Duodenal mucosa (tissue), 2 donors: Measurements from ENCODE around the gene SPATA6.
"Not testable (repeated sequence)": the region's sequence is repeated elsewhere in the genome, so short reads cannot be mapped to it uniquely, and the experiment has no call there.

Experiments
- H3K27ac ChIP-seq: one replicate; pipeline ENCODE4 v1.7.0; 2013; ENCODE audit warnings: low read depth, low read length
- H3K27me3 ChIP-seq, 2 donors: one replicate each; pipeline ENCODE4 v1.7.0; 2013; ENCODE audit warnings: low read length in 2 of 2, control low read depth in 1 of 2; ENCODE audit not compliant: insufficient read depth in 2 of 2, control insufficient read depth in 1 of 2
- H3K36me3 ChIP-seq, 2 donors: one replicate each; pipeline ENCODE4 v1.7.0; 2013; ENCODE audit warnings: low read length in 2 of 2, control low read depth in 1 of 2; ENCODE audit not compliant: insufficient read depth in 2 of 2, control insufficient read depth in 1 of 2
- H3K4me1 ChIP-seq, 2 donors: one replicate each; pipeline ENCODE4 v1.7.0; 2013; ENCODE audit warnings: low read length in 2 of 2, control low read depth in 1 of 2; ENCODE audit not compliant: insufficient read depth in 2 of 2, control insufficient read depth in 1 of 2
- H3K4me3 ChIP-seq, 2 donors: one replicate each; pipeline ENCODE4 v1.7.0; 2013; ENCODE audit warnings: low read length in 2 of 2, low read depth in 1 of 2
- H3K9ac ChIP-seq, 2 donors: one replicate each; pipeline ENCODE4 v1.7.0; 2013; ENCODE audit warnings: low read length in 2 of 2, low read depth in 1 of 2
- H3K9me3 ChIP-seq, 2 donors: one replicate each; pipeline ENCODE4 v1.7.0; 2013; ENCODE audit warnings: low read length in 2 of 2, control low read depth in 1 of 2; ENCODE audit not compliant: control insufficient read depth in 1 of 2

Gene SPATA6

DNA sequence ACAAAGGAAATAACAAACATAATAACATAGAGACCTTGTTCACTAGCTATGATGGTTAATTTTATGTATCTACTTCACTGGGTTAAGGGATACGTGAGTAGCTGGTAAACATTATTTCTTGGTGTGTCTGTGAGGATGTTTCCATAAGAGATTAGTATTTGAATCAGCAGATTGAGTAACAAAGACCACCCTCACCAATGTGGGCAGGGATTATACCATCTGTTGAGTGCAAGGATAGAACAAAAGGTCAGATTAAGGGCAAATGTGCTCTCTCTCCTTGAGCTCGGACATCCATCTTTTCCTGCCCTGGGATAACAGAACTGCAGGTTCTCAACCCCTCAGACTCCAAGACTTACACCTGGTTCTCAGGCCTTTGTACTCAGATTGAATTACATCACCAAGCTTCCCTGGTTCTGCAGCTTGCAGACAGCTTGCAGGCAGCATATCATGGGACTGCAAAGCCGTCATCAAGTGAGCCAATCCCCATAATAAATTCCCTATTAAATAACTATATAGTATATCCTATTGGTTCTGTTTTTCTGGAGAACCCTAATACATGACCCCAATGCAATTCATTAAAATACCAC is 9.2 kb downstream of the SPATA6 start:
- H3K27ac ChIP-seq, result no peak overlapping the region
- H3K27me3 ChIP-seq, result no peaks in the 10 kb centered on the region
- H3K9ac ChIP-seq, result no peak overlapping the region
- no peaks in the 10 kb centered on the region for H3K4me1 ChIP-seq
- no peak overlapping the region for H3K4me3 ChIP-seq
- H3K9me3 ChIP-seq, result no peaks in the 10 kb centered on the region
- no peaks in the 10 kb centered on the region for H3K36me3 ChIP-seq

DNA sequence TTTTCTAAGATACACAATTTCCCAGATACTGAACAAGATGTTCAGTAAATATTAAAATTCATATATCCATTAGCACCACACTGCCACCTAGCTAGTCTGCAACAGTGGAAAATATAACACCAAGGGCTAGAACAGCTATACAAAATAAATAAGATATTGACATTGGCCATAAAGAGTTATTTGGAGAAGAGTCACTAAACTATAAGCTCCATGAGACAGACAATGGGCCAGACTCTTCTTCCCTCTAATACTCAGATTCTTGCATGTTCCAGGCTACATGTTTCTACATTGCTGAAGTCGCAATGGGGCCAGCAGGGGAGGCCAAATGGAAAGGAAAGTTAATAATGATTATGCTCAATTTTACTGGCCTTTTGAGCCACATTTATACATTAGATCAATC is 21.5 kb downstream of the SPATA6 start:
- Histone ChIP-seq H3K9ac (no peak overlapping the region), H3K27me3 (no peaks in the 10 kb centered on the region), H3K27ac (no peak overlapping the region), H3K36me3 (no peaks in the 10 kb centered on the region), H3K4me3 (no peak overlapping the region), H3K4me1 (no peaks in the 10 kb centered on the region), H3K9me3 (no peaks in the 10 kb centered on the region)

DNA sequence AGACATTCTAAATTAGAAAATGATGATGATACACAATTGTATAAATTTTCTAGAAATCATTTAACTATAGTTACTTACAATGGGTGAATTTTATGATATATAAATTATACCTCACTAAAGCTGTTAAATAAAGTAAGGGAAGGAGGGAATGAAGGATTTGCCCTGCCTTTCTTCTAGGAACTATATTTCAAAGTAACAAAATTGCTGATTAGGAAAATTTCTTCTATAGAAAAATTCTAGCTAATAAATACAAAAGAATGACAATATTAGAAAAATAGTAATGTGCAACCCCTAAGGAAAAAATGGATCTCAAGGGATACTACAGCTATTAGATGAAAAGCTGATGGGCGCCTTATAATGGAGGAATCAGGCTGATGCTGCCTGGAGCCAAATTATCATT is 23.1 kb downstream of the SPATA6 start:
- H3K4me1 ChIP-seq, result no peaks in the 10 kb centered on the region
- H3K4me3 ChIP-seq, result no peak overlapping the region
- no peaks in the 10 kb centered on the region for H3K27me3 ChIP-seq
- peaks cover 4 to 5% of the 10 kb centered on the region in 2 donors for H3K9me3 ChIP-seq
- H3K36me3 ChIP-seq, result peaks cover 0 to 3% of the 10 kb centered on the region in 2 donors
- no peak overlapping the region for H3K9ac ChIP-seq
- no peak overlapping the region for H3K27ac ChIP-seq

DNA sequence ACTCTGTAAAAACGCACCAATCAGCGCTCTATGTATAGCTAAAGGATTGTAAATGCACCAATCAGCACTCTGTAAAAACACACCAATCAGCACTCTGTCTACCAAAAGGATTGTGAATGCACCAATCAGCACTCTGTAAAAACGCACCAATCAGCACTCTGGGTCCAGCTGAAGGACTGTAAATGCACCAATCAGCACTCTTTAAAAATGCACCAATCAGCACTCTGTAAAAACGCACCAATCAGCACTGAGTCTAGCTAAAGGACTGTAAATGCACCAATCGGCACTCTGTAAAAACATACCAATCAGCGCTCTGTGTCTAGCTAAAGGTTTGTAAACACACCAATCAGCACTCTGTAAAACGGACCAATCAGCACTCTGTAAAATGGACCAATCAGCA is 27.8 kb downstream of the SPATA6 start:
- not testable (repeated sequence) for H3K27me3 ChIP-seq, H3K36me3 ChIP-seq, H3K4me3 ChIP-seq, H3K4me1 ChIP-seq, H3K9ac ChIP-seq, H3K27ac ChIP-seq
- H3K9me3 ChIP-seq, result peaks cover 7 to 10% of the 10 kb centered on the region in 2 donors

DNA sequence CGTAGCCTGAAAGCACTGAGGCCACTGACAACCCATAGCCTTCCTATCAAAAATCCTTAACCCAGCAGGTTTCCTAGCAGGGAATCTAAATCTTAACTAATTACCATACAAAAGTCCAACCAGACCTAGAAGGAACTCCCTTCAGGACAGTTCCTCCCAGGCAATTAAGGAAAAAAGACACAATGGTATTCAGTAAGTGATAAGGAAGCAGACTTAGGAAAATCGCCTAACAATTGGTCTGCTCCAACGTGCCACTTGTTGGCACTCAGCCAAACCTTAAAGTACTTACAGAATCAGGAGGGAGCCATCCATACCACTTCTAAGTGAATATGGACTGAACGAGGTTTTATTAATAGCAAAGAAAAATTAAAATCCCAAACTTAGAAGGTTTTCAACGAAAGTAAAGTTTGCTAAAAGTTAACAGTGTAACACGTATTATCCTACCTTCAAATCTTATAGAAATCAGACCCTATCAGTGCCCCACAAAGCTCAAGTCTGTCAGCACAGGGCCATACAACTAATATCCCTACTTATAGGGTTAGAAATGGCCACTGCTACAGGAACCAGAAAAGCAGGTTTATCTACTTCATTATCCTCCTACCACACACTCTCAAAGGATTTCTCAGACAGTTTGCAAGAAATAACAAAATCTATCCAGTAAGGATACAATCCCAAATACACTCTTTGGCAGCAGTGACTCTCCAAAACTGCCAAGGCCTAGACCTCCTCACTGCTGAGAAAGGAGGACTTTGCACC is 29.0 kb downstream of the SPATA6 start:
- Histone ChIP-seq H3K4me1 (no peaks in the 10 kb centered on the region), H3K4me3 (no peak overlapping the region), H3K27me3 (no peaks in the 10 kb centered on the region), H3K9me3 (peaks cover 7 to 10% of the 10 kb centered on the region in 2 donors), H3K36me3 (peaks cover 0 to 3% of the 10 kb centered on the region in 2 donors), H3K9ac (no peak overlapping the region), H3K27ac (no peak overlapping the region)

DNA sequence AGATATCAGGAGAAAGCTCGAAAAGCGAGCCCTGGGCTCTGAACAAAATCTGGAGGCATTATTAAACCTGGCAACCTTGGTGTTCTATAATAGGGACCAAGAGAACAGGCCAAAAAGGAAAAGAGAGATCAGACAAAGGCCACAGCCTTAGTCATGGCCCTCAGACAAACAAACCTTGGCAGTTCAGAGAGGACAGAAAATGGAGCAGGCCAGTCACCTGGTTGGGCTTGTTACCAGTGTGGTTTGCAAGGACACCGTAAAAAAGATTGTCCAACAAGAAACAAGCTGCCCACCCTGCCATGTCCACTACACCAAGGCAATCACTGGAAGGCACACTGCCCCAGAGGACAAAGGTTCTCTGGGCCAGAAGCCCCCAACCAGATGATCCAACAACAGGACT is 31.2 kb downstream of the SPATA6 start:
- not testable (repeated sequence) for H3K4me1 ChIP-seq, H3K27me3 ChIP-seq, H3K4me3 ChIP-seq, H3K36me3 ChIP-seq, H3K9ac ChIP-seq, H3K27ac ChIP-seq
- peaks cover 7 to 10% of the 10 kb centered on the region in 2 donors for H3K9me3 ChIP-seq

DNA sequence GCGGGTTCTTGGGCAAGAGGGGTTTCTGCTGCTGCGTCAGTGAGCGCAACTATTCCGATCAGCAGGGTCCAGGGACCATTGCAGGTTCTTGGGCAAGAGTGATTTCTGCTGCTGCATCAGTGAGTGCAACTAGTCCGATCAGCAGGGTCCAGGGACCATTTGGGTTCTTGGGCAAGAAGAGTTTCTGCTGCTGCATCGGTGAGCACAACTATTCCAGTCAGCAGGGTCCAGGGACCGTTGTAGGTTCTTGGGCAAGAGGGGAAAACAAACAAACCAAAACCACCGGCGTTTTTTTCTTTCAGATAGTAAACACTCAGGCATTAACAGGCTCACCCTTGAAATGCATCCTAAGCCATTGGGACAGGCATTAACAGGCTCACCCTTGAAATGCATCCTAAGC is 32.6 kb downstream of the SPATA6 start:
- no peak overlapping the region for H3K4me3 ChIP-seq
- no peak overlapping the region for H3K27ac ChIP-seq
- no peak overlapping the region for H3K9ac ChIP-seq
- H3K27me3 ChIP-seq, result no peaks in the 10 kb centered on the region
- H3K36me3 ChIP-seq, result peaks cover 0 to 3% of the 10 kb centered on the region in 2 donors
- H3K9me3 ChIP-seq, result peaks cover 6 to 16% of the 10 kb centered on the region in 2 donors
- H3K4me1 ChIP-seq, result no peaks in the 10 kb centered on the region

DNA sequence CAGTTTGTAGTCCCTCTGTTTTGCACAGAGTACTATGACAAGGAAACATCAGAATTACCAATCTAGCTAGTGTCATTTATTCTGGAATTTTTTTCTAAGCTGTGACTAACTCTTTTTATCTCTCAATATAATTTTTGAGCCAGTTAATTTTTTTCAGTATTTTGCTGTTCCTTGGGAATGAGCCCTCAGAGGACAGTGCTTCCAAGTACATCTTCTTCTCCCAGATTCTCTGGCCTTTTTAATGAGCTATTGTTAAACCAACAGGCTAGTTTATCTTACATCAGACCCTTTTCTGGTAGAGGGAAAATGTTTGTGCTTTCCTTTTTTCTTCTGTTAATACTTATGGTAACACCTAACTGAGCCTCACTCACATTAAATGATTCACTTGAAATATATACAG is 34.6 kb downstream of the SPATA6 start:
- not testable (repeated sequence) for H3K4me1 ChIP-seq, H3K4me3 ChIP-seq, H3K36me3 ChIP-seq, H3K27ac ChIP-seq, H3K9ac ChIP-seq, H3K27me3 ChIP-seq, H3K9me3 ChIP-seq

DNA sequence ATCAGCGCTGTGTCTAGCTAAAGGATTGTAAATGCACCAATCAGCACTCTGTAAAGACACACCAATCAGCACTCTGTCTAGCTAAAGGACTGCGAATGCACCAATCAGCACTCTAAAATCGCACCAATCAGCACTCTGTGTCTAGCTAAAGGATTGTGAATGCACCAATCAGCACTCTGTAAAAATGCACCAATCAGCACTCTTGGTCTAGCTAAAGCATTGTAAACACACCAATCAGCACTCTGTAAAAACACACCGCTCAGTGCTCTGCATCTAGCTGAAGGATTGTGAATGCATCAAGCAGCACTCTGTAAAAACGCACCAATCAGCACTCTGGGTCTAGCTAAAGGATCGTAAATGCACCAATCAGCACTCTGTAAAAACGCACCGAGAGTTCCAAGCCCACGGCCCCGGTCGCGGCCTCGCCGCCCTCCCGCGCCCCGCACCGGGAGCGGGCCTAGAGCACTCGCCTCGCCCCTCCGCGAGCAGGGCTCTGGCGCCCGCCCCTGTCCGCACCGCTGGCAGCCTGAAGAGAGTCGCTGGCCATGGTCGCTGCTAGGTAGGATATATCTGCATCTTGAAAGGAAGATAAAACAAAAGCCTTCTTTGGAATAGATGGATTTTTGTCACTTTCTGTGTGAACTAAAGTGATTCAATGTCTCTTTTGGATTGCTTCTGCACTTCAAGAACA is 36.5 kb downstream of the SPATA6 start:
- H3K27me3 ChIP-seq, H3K4me1 ChIP-seq, H3K36me3 ChIP-seq, H3K9me3 ChIP-seq, H3K4me3 ChIP-seq, H3K27ac ChIP-seq, H3K9ac ChIP-seq: not testable (repeated sequence)

DNA sequence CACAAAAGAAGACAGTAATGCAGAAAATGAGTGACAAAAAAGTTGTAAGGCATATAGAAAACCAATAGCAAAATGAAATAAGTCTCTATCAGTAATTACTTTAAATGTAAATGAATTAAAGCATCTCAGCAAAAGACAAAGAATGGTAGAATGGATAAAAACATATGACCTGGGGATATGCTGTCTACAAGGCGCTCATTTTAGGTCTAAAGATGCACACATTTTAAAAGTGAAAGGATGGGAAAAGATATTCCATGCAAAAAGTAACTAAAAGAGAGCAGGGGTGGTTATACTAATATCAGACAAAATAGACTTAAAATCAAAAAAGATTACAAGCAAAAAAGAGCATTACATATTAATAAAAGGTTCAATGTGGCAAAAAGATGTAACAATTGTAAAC is 41.2 kb downstream of the SPATA6 start:
- Histone ChIP-seq H3K36me3 (no peaks in the 10 kb centered on the region), H3K27ac (no peak overlapping the region), H3K4me3 (no peak overlapping the region), H3K27me3 (no peaks in the 10 kb centered on the region), H3K9ac (no peak overlapping the region), H3K4me1 (no peaks in the 10 kb centered on the region), H3K9me3 (peaks cover 2 to 6% of the 10 kb centered on the region in 2 donors)
